NCI-H2081 (cell line): ENCODE results near the gene ZCCHC14.
"Not testable (repeated sequence)": the region's sequence is repeated elsewhere in the genome, so short reads cannot be mapped to it uniquely, and the experiment has no call there.

Experiments used
- DNase-seq, 2 experiments: peaks; one replicate each; lab custom pipeline; 2025; lab: John Stamatoyannopoulos, UW

ZCCHC14 gene

GRCh38 chr16:87524407-87524806 lies 31.6 kb upstream of the ZCCHC14 start:
- DNase-seq, result no peak

- DNase-seq, result not testable (repeated sequence)
Observed at GRCh38 chr16:87523605-87524004, 30.8 kb upstream of the ZCCHC14 start.

- not testable (repeated sequence) for DNase-seq
Observed at GRCh38 chr16:87521764-87522163, 28.9 kb upstream of the ZCCHC14 start.

GRCh38 chr16:87519170-87519569 lies 26.3 kb upstream of the ZCCHC14 start:
- DNase-seq, result not testable (repeated sequence)

- not testable (repeated sequence) for DNase-seq
Observed at GRCh38 chr16:87518430-87519051, 25.7 kb upstream of the ZCCHC14 start.

- DNase-seq, result not testable (repeated sequence)
Observed at GRCh38 chr16:87517610-87518429, 25.0 kb upstream of the ZCCHC14 start.

GRCh38 chr16:87516361-87516760 lies 23.5 kb upstream of the ZCCHC14 start:
- no peak for DNase-seq

GRCh38 chr16:87515475-87516330 lies 22.9 kb upstream of the ZCCHC14 start:
- DNase-seq, result no peak

GRCh38 chr16:87509778-87510177 lies 17.0 kb upstream of the ZCCHC14 start:
- not testable (repeated sequence) for DNase-seq

GRCh38 chr16:87507351-87508069 lies 14.7 kb upstream of the ZCCHC14 start:
- no peak for DNase-seq

- DNase-seq, result no peak
Observed at GRCh38 chr16:87506423-87507350, 13.9 kb upstream of the ZCCHC14 start.

GRCh38 chr16:87505834-87506233 lies 13.0 kb upstream of the ZCCHC14 start:
- no peak for DNase-seq

- not testable (repeated sequence) for DNase-seq
Observed at GRCh38 chr16:87503232-87503937, 10.6 kb upstream of the ZCCHC14 start.

GRCh38 chr16:87502308-87502969 lies 9.6 kb upstream of the ZCCHC14 start:
- DNase-seq, result no peak

- DNase-seq, result no peak
Observed at GRCh38 chr16:87501117-87501516, 8.3 kb upstream of the ZCCHC14 start.

GRCh38 chr16:87499189-87499486 lies 6.3 kb upstream of the ZCCHC14 start:
- DNase-seq, result no peak

- no peak for DNase-seq
Observed at GRCh38 chr16:87498324-87499188, 5.7 kb upstream of the ZCCHC14 start.

- not testable (repeated sequence) for DNase-seq
Observed at GRCh38 chr16:87497767-87498290, 5.0 kb upstream of the ZCCHC14 start.
